Hematopoietic multipotent progenitor cell (in vitro differentiated cells): ENCODE results near the gene COMT. TPM values are rescaled to one million over a fixed set of nuclear protein-coding genes. Genes with fewer than 3 reads are reported as not detected.

Source experiments
- total RNA-seq: library from RNA; depleted of rRNA; stranded (reverse); fragments of >200 nt; gene quantifications from one replicate; pipeline ENCODE4 v1.2.3, GENCODE V29; 2012

COMT gene
- total RNA-seq, 1 donor, result 416 TPM

Other genes starting within 250 kb of the COMT start
- gene SEPTIN5, start 227.3 kb upstream of the COMT start, total RNA-seq, result 79.4 TPM
- gene GP1BB, start 218.2 kb upstream of the COMT start, total RNA-seq, result 11.0 TPM
- gene TBX1, start 181.0 kb upstream of the COMT start, total RNA-seq, result not detected
- gene GNB1L, start 86.9 kb upstream of the COMT start, total RNA-seq, result 10.0 TPM
- gene RTL10, start 86.9 kb upstream of the COMT start, total RNA-seq, result 22.9 TPM
- 31.5 TPM for gene TXNRD2, start within 50 bp of the COMT start, total RNA-seq
- gene ARVCF, start 75.1 kb downstream of the COMT start, total RNA-seq, result 60.9 TPM
- gene TANGO2, start 79.3 kb downstream of the COMT start, total RNA-seq, result 63.6 TPM
- 29.6 TPM for gene DGCR8, start 138.5 kb downstream of the COMT start, total RNA-seq
- 90.5 TPM for gene RANBP1, start 174.3 kb downstream of the COMT start, total RNA-seq
- gene TRMT2A, start 175.5 kb downstream of the COMT start, total RNA-seq, result 87.0 TPM
- 29.6 TPM for gene ZDHHC8, start 190.0 kb downstream of the COMT start, total RNA-seq
- 1.6 TPM for gene CCDC188, start 209.3 kb downstream of the COMT start, total RNA-seq